ENCODE results near the gene PLAC8.
"Not testable (repeated sequence)": the region's sequence is repeated elsewhere in the genome, so short reads cannot be mapped to it uniquely, and the experiment has no call there.

Gene PLAC8

GRCh38 chr4:83114576-83114975 lies at the start of gene PLAC8:
TSS of gene PLAC8 (minus strand) at chr4:83114729. CDS start at chr4:83107921, 6,808 bp downstream.
- no peak for DNase-seq

- DNase-seq, result no peak
Observed at GRCh38 chr4:83153417-83153816, 38.9 kb upstream of the PLAC8 start.

- DNase-seq, result no peak
Observed at GRCh38 chr4:83152746-83153145, 38.2 kb upstream of the PLAC8 start.

- no peak for DNase-seq
Observed at GRCh38 chr4:83151651-83152050, 37.1 kb upstream of the PLAC8 start.

GRCh38 chr4:83150653-83151330 lies 36.3 kb upstream of the PLAC8 start:
- DNase-seq, result no peak

GRCh38 chr4:83149865-83150652 lies 35.5 kb upstream of the PLAC8 start:
- DNase-seq, result no peak

GRCh38 chr4:83146841-83147240 lies 32.3 kb upstream of the PLAC8 start:
- no peak for DNase-seq

GRCh38 chr4:83145776-83146175 lies 31.2 kb upstream of the PLAC8 start:
- not testable (repeated sequence) for DNase-seq

- DNase-seq, result no peak
Observed at GRCh38 chr4:83139514-83140156, 25.1 kb upstream of the PLAC8 start.

- no peak for DNase-seq
Observed at GRCh38 chr4:83138946-83139345, 24.4 kb upstream of the PLAC8 start.

GRCh38 chr4:83132065-83132464 lies 17.5 kb upstream of the PLAC8 start:
- no peak for DNase-seq

- no peak for DNase-seq
Observed at GRCh38 chr4:83129264-83129663, 14.7 kb upstream of the PLAC8 start.

GRCh38 chr4:83128240-83128929 lies 13.9 kb upstream of the PLAC8 start:
- DNase-seq, result no peak

GRCh38 chr4:83125738-83126141 lies 11.2 kb upstream of the PLAC8 start:
- no peak for DNase-seq

- no peak for DNase-seq
Observed at GRCh38 chr4:83124111-83124780, 9.7 kb upstream of the PLAC8 start.

- no peak for DNase-seq
Observed at GRCh38 chr4:83121246-83121645, 6.7 kb upstream of the PLAC8 start.

GRCh38 chr4:83118869-83119268 lies 4.3 kb upstream of the PLAC8 start:
- DNase-seq, result no peak

- DNase-seq, result no peak
Observed at GRCh38 chr4:83115656-83116285, 1.2 kb upstream of the PLAC8 start.

- DNase-seq, result no peak
Observed at GRCh38 chr4:83115000-83115399, 471 bp upstream of the PLAC8 start.

GRCh38 chr4:83113429-83113786 lies 1.1 kb downstream of the PLAC8 start:
- no peak for DNase-seq

GRCh38 chr4:83112678-83113428 lies 1.7 kb downstream of the PLAC8 start:
- no peak for DNase-seq

GRCh38 chr4:83112231-83112630 lies 2.3 kb downstream of the PLAC8 start:
- no peak for DNase-seq
